GM04503 (cell line): Measurements from ENCODE around the gene ALPG.
A peak's percentile ranks its signal among the peaks of the same experiment; 100 is the strongest.
"Not testable (repeated sequence)": the region's sequence is repeated elsewhere in the genome, so short reads cannot be mapped to it uniquely, and the experiment has no call there.

Experiments
- DNase-seq: peaks from one replicate; pipeline ENCODE4 v3.0.0-alpha.2; 2012; ENCODE audit warnings: low read depth

ALPG gene

GRCh38 chr2:232377319-232377718, 29.3 kb upstream of the ALPG start:
- no peak for DNase-seq

GRCh38 chr2:232377841-232378734, 28.6 kb upstream of the ALPG start:
- DNase-seq, result no peak

- not testable (repeated sequence) for DNase-seq
Observed at GRCh38 chr2:232378735-232379151, 27.9 kb upstream of the ALPG start, which contains the start of gene ALPP. TSS of gene ALPP (plus strand) at chr2:232378751. CDS start at chr2:232378803, 52 bp downstream.

GRCh38 chr2:232379610-232380590, 26.7 kb upstream of the ALPG start:
- not testable (repeated sequence) for DNase-seq

- DNase-seq, result not testable (repeated sequence)
Observed at GRCh38 chr2:232381204-232382031, 25.2 kb upstream of the ALPG start.

- no peak for DNase-seq
Observed at GRCh38 chr2:232382331-232383225, 24.1 kb upstream of the ALPG start.

- DNase-seq, result no peak
Observed at GRCh38 chr2:232384466-232384865, 22.2 kb upstream of the ALPG start.

- DNase-seq, result not testable (repeated sequence)
Observed at GRCh38 chr2:232385058-232385457, 21.6 kb upstream of the ALPG start.

- peak; percentile 80 for DNase-seq
Observed at GRCh38 chr2:232385660-232386489, 20.8 kb upstream of the ALPG start.

- DNase-seq, result no peak
Observed at GRCh38 chr2:232386490-232386739, 20.2 kb upstream of the ALPG start.

GRCh38 chr2:232386740-232387450, 19.7 kb upstream of the ALPG start:
- DNase-seq, result no peak

GRCh38 chr2:232387451-232388171, 19.0 kb upstream of the ALPG start:
- DNase-seq, result no peak

- DNase-seq, result no peak
Observed at GRCh38 chr2:232388324-232388891, 18.2 kb upstream of the ALPG start.

- DNase-seq, result no peak
Observed at GRCh38 chr2:232389327-232389726, 17.3 kb upstream of the ALPG start.

GRCh38 chr2:232390661-232391060, 16.0 kb upstream of the ALPG start:
- no peak for DNase-seq

- no peak for DNase-seq
Observed at GRCh38 chr2:232393556-232393955, 13.1 kb upstream of the ALPG start.

- not testable (repeated sequence) for DNase-seq
Observed at GRCh38 chr2:232394431-232394830, 12.2 kb upstream of the ALPG start.

- no peak for DNase-seq
Observed at GRCh38 chr2:232395586-232395985, 11.1 kb upstream of the ALPG start.
